Hepatocyte (in vitro differentiated cells): ENCODE measurements around the gene CALCB. TPM values are rescaled to one million over a fixed set of nuclear protein-coding genes. Genes with fewer than 3 reads are reported as not detected.
"Not testable (repeated sequence)": the region's sequence is repeated elsewhere in the genome, so short reads cannot be mapped to it uniquely, and the experiment has no call there.

Experiments used
- DNase-seq: peaks from one replicate; pipeline ENCODE4 v3.0.0-alpha.2; 2016; ENCODE audit warnings: low spot score
- H2AFZ ChIP-seq: fragments of 200-600 bp; sonication (generic); 2 replicates; pipeline ENCODE4 v1.6.0; 2016; ENCODE audit warnings: antibody characterized with exemption, mild to moderate bottlenecking
- H3K27ac ChIP-seq: fragments of 200-600 bp; sonication (generic); 2 replicates; pipeline ENCODE4 v1.5.1; 2016; ENCODE audit warnings: mild to moderate bottlenecking
- H3K27me3 ChIP-seq: fragments of 200-600 bp; sonication (generic); 2 replicates; pipeline ENCODE4 v1.6.1; 2016
- H3K36me3 ChIP-seq: fragments of 200-600 bp; sonication (generic); replicated peaks from 2 replicates; pipeline ENCODE4 v1.5.1; 2016; ENCODE audit warnings: low read depth; ENCODE audit not compliant: insufficient read depth
- H3K4me1 ChIP-seq: fragments of 200-600 bp; sonication (generic); 2 replicates; pipeline ENCODE4 v1.5.1; 2016; ENCODE audit warnings: mild to moderate bottlenecking, moderate library complexity; ENCODE audit not compliant: insufficient read depth
- H3K4me2 ChIP-seq: fragments of 200-600 bp; sonication (generic); 2 replicates; pipeline ENCODE4 v1.6.0; 2016
- H3K4me3 ChIP-seq: fragments of 200-600 bp; sonication (generic); 2 replicates; pipeline ENCODE4 v1.5.1; 2016; ENCODE audit warnings: mild to moderate bottlenecking
- H3K79me2 ChIP-seq: fragments of 200-600 bp; sonication (generic); 2 replicates; pipeline ENCODE4 v1.6.0; 2017; ENCODE audit warnings: mild to moderate bottlenecking
- H3K9me2 ChIP-seq: fragments of 200-600 bp; sonication (generic); replicated peaks from 2 replicates; pipeline ENCODE4 v1.6.0; 2017; ENCODE audit warnings: mild to moderate bottlenecking; ENCODE audit not compliant: insufficient read depth
- H3K9me3 ChIP-seq: fragments of 200-600 bp; sonication (generic); 2 replicates; pipeline ENCODE4 v1.5.1; 2016; ENCODE audit warnings: low read depth, mild to moderate bottlenecking
- H4K20me1 ChIP-seq: fragments of 200-600 bp; sonication (generic); 2 replicates; pipeline ENCODE4 v1.6.0; 2016; ENCODE audit warnings: mild to moderate bottlenecking; ENCODE audit not compliant: insufficient read depth, poor library complexity, severe bottlenecking
- EZH2 ChIP-seq: fragments of 200-600 bp; sonication (generic); IDR thresholded peaks from 2 replicates; pipeline ENCODE4 v1.6.1; 2016; ENCODE audit warnings: antibody characterized with exemption, mild to moderate bottlenecking, borderline replicate concordance
- EZH2phosphoT487 ChIP-seq: fragments of 200-600 bp; sonication (generic); IDR thresholded peaks from one replicate; pipeline ENCODE4 v1.6.1; 2018; ENCODE audit warnings: antibody characterized with exemption, mild to moderate bottlenecking, low read depth, moderate library complexity; ENCODE audit not compliant: unreplicated experiment, severe bottlenecking
- WGBS: methylation state at CpG from one replicate; pipeline ENCODE4 v1.1.6; 2016; ENCODE audit warnings: low lambda C conversion rate; ENCODE audit errors: missing lambda C conversion rate; 5-methylcytosine and 5-hydroxymethylcytosine counted together
- polyA plus RNA-seq: library from polyadenylated mRNA; unstranded; fragments of >200 nt; fragmentation: Nextera tagmentation; extraction: Ambion mirVana; gene quantifications from 2 replicates; pipeline ENCODE4 v1.2.1, GENCODE V29; 2016
- total RNA-seq: library from RNA; depleted of rRNA; stranded (reverse); fragments of >200 nt; gene quantifications from 2 replicates; pipeline ENCODE4 v1.2.3, GENCODE V29; 2014
- TF ChIP-seq, protein P1 (sequence below): fragments of 200-600 bp; sonication (generic); IDR thresholded peaks from 2 replicates; pipeline ENCODE4 v1.5.1; 2016; ENCODE audit warnings: antibody characterized with exemption, mild to moderate bottlenecking; ENCODE audit not compliant: poor library complexity

CALCB gene
- total and polyA plus RNA-seq, 2 experiments from 2014 or later: 0.13 to 0.50 TPM

DNA sequence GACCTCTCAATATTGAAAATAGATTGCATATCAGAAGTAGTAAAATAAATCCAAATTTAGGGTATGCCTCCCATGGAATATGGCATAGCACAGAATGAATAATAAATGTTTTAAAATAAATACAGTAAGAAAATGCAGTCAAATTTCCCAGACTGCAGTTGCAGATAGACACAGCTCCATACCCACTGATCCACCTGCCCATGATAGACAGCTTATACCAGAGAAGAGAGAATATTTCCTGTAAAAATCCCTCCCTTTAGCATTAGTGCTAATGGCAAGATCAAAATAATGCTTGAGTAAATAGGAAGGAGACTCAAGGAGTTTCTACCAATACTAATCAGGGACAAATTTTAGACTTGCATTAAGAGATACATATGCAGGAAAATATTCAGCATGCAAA is 45.0 kb upstream of the CALCB start:
- H3K4me1 ChIP-seq: no peaks in the 10 kb centered on the region
- peaks cover 8% of the 10 kb centered on the region for H3K27me3 ChIP-seq
- H3K9me2 ChIP-seq: no peaks in the 10 kb centered on the region
- no peak overlapping the region for H2AFZ ChIP-seq
- no peak for TF ChIP-seq EZH2phosphoT487
- TF ChIP-seq, protein P1, sequence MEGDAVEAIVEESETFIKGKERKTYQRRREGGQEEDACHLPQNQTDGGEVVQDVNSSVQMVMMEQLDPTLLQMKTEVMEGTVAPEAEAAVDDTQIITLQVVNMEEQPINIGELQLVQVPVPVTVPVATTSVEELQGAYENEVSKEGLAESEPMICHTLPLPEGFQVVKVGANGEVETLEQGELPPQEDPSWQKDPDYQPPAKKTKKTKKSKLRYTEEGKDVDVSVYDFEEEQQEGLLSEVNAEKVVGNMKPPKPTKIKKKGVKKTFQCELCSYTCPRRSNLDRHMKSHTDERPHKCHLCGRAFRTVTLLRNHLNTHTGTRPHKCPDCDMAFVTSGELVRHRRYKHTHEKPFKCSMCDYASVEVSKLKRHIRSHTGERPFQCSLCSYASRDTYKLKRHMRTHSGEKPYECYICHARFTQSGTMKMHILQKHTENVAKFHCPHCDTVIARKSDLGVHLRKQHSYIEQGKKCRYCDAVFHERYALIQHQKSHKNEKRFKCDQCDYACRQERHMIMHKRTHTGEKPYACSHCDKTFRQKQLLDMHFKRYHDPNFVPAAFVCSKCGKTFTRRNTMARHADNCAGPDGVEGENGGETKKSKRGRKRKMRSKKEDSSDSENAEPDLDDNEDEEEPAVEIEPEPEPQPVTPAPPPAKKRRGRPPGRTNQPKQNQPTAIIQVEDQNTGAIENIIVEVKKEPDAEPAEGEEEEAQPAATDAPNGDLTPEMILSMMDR: no peak
- no peak for TF ChIP-seq EZH2
- no peaks in the 10 kb centered on the region for H3K36me3 ChIP-seq
- no peak overlapping the region for H3K4me2 ChIP-seq
- no peaks in the 10 kb centered on the region for H3K9me3 ChIP-seq
- H3K4me3 ChIP-seq: no peak overlapping the region
- H3K79me2 ChIP-seq: no peaks in the 10 kb centered on the region
- DNase-seq: no peak
- H4K20me1 ChIP-seq: no peaks in the 10 kb centered on the region
- no peak overlapping the region for H3K27ac ChIP-seq

DNA sequence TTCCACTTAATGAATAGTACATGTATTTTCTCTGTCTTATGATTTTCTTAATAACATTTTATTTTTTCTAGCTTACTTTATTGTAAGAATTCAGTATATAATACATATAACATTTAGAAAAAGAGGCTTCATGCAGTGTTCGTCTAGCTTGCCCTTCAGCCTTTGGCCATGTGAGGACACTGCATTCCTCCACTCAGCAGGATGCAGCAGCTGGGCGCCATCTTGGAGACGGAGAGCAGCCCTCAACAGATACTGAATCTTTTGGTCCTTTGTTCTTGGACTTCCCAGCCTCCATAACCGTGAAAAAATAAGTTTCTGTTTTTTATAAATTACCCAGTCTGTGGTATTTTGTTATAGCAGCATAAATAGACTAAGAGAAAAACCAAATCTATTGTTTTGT is 41.4 kb upstream of the CALCB start:
- H3K9me2 ChIP-seq, H3K27me3 ChIP-seq, H3K9me3 ChIP-seq, H2AFZ ChIP-seq, H3K4me1 ChIP-seq, H4K20me1 ChIP-seq, H3K36me3 ChIP-seq, H3K4me2 ChIP-seq, DNase-seq, H3K4me3 ChIP-seq, H3K79me2 ChIP-seq, H3K27ac ChIP-seq: not testable (repeated sequence)
- 85% methylated on average over 4 of the region's 4 CpGs for WGBS

DNA sequence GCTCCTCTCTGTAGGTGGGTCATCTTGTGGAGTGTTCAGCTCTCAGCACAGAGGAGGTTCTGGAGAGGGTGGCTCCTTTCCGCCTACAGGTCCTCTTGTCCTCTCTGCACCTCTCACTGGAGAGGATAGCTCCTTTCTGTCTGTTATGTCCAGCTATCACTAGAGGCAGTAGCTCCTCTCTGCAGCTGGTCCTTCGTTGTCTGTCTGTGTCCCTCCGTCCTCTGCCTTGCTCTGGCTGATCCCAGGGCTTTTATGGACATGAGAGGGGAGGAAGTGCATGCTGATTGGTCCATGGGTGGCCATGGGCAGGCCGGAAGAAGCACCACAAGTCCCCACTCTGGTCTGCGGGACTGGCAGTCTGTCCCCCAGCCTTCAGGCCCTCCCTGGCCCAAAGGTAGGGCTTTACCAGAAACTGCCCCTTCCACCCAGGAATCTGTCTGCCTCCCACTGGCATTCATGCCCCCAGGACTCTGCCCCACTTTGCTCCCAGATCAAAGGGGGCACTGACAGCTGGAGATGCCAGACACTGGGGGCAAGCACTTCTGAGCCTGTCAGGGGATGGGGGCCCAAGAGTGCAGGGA is 38.6 kb upstream of the CALCB start:
- Histone ChIP-seq H2AFZ (no peak overlapping the region), H3K27ac (no peak overlapping the region), H3K4me2 (no peak overlapping the region), H3K4me1 (no peaks in the 10 kb centered on the region), H3K4me3 (no peak overlapping the region), H3K9me2 (no peaks in the 10 kb centered on the region), H4K20me1 (no peaks in the 10 kb centered on the region), H3K36me3 (no peaks in the 10 kb centered on the region), H3K27me3 (peaks cover 8% of the 10 kb centered on the region), H3K79me2 (no peaks in the 10 kb centered on the region), H3K9me3 (no peaks in the 10 kb centered on the region)
- TF ChIP-seq, protein P1: no peak
- TF ChIP-seq EZH2phosphoT487: no peak
- no peak for TF ChIP-seq EZH2
- no peak for DNase-seq
- 76% methylated on average over 5 of the region's 5 CpGs for WGBS

DNA sequence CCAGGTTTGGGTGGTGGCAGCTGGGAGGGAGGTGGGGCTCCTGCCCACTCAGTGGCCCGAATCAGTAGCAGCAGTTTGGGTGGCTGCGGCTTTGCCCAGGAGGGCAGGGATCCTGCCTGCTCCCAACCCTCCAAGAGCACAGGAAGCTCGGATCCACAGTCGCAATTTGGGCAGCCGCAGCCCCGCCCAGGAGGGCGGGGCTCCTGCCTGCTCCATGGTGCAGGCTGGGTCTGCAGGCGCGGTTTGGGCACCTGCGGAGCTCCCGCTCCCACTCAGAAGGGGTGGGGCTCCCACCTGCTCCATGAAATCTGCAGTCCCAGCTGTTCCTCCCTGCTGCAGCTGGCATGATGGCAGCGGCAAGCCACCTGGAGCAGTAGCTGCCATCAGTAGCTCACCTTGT is 38.1 kb upstream of the CALCB start:
- Histone ChIP-seq H2AFZ (no peak overlapping the region), H3K4me2 (no peak overlapping the region), H3K27ac (no peak overlapping the region), H3K27me3 (peaks cover 6% of the 10 kb centered on the region), H3K4me1 (no peaks in the 10 kb centered on the region), H3K36me3 (no peaks in the 10 kb centered on the region), H3K9me2 (no peaks in the 10 kb centered on the region), H3K9me3 (no peaks in the 10 kb centered on the region), H3K79me2 (no peaks in the 10 kb centered on the region), H3K4me3 (no peak overlapping the region), H4K20me1 (no peaks in the 10 kb centered on the region)
- TF ChIP-seq EZH2phosphoT487 (no peak), EZH2 (no peak)
- TF ChIP-seq, protein P1: no peak
- no peak for DNase-seq
- WGBS: 40% methylated on average over 12 of the region's 12 CpGs
